HG03045 (cell line): Measurements from ENCODE around the gene HSF2BP.
"Not testable (repeated sequence)": the region's sequence is repeated elsewhere in the genome, so short reads cannot be mapped to it uniquely, and the experiment has no call there.

Experiments
- ATAC-seq: cut with Tn5 transposase; IDR thresholded peaks from one replicate; pipeline ENCODE4 v1.9.1; 2021; ENCODE audit warnings: mild to moderate bottlenecking, moderate library complexity; ENCODE audit not compliant: unreplicated experiment

The HSF2BP gene

DNA sequence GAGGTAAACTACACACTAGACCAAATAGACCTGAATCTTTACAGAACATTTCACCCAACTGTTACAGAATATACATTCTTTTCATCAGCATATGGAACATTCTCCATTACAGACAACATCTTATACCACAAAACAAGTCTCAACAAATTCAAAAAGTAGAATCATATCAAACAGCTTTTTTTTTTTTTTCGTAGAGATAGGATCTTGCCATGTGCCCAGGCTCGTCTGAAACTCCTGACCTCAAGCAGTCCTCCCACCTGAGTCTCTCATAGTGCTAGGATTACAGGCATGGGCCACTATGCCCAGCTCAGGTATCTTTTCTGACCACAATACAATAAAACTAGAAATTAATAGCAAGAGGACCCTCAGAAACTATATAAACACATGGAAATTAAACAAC, 36.5 kb downstream of the HSF2BP start:
- no peak for ATAC-seq

- no peak for ATAC-seq
These were observed 39.4 kb downstream of the HSF2BP start for GRCh38 chr21:43619856-43620255.

DNA sequence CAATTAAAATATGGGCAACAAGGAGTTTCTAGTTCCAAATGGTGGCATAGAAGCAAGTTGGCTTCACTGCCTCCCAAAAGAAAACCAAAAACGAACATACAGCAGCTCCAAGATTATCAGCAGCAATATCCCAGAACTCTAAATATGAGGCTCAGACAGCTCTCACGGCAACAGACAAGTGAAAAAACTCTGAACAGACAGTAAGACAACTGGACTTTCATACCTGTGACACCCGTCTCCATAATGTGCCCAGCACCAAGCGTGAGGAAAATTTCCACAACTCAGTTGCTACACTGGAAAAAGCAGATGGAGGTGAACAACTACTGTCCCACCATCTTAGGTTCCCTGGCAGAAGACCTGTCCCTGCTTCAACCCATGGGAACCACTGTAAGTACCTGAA, 39.9 kb downstream of the HSF2BP start:
- ATAC-seq = no peak

- ATAC-seq = no peak
These were observed 40.3 kb downstream of the HSF2BP start for GRCh38 chr21:43618940-43619339.

- not testable (repeated sequence) for ATAC-seq
These were observed 42.4 kb downstream of the HSF2BP start for GRCh38 chr21:43616861-43617260.

DNA sequence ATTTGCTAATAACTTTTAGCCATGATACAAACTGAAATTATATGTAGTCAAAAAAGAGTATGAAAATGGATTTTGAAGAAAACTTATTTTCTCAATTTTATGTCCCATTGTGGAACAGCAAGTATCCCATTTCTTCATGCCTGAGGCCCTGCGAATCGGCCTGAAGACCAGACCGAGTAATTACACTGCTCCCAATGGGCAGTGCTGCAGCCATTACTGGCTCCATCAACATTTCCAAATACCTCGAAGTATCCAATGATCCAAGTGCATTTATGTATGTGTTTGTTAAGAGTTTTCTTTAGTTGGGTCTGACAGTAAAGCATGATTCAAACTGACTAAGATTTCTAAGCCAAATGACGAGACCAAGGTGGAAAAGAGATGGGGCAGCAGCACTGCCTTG, 44.4 kb downstream of the HSF2BP start:
- ATAC-seq = no peak

DNA sequence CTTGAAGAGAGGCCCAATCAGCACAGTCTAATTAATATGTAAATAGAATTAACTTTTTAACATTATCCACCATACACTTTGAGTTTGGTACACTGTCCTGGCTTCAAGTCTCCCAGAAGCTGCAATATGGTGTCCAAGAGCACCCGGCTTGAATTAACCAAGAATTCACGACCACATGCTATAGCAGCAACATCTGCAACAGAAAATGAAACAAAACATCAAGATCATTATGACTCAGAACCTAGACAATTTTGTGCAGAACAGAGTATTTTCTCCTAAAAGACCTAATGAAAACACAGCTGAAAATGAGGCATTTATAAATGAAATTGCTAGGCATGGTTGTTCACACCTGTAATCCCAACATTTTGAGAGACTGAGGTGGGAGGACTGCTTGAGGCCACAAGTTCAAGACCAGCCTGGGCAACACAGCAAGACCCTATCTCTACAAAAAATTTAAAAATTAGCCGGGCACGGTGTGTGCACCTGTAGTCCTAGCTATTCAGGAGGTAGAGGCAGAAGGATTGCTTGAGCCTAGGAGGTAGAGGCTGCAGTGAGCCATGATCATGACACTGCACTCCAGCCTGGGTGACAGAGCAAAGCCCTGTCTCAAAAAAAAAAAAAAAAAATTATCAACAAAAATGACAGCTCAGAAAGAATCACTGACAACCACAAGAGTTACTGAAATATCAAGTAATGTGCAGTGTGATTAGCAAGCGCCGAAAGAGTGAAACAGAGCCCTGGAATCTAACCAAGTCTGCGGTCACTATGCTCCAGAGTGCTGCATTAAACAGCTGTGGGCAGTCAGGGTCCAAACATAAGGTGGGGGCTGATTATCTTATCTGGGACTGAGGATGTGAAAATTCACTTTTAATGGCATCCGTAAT, 45.3 kb downstream of the HSF2BP start:
- no peak for ATAC-seq

GRCh38 chr21:43611598-43612369, 47.5 kb downstream of the HSF2BP start:
- ATAC-seq = no peak

GRCh38 chr21:43609501-43610340, 49.6 kb downstream of the HSF2BP start:
- no peak for ATAC-seq

- no peak for ATAC-seq
These were observed 50.6 kb downstream of the HSF2BP start for GRCh38 chr21:43608664-43609063.

DNA sequence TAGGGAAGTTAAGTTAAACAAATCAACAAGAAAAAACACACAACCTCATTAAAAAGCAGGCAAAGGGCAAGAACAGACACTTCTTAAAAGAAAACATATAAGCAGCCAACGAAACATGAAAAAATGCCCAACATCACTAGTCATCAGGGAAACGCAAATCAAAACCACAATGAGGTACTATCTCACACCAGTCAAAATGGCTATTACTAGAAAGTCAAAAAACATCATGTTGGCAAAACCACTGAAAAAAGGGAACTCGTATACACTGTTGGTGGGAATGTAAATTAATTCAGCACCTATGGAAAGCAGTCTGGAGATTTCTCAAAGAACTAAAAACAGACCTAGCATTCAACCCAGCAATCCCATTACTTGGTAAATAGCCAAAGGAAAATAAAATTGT, 51.1 kb downstream of the HSF2BP start:
- ATAC-seq = no peak

DNA sequence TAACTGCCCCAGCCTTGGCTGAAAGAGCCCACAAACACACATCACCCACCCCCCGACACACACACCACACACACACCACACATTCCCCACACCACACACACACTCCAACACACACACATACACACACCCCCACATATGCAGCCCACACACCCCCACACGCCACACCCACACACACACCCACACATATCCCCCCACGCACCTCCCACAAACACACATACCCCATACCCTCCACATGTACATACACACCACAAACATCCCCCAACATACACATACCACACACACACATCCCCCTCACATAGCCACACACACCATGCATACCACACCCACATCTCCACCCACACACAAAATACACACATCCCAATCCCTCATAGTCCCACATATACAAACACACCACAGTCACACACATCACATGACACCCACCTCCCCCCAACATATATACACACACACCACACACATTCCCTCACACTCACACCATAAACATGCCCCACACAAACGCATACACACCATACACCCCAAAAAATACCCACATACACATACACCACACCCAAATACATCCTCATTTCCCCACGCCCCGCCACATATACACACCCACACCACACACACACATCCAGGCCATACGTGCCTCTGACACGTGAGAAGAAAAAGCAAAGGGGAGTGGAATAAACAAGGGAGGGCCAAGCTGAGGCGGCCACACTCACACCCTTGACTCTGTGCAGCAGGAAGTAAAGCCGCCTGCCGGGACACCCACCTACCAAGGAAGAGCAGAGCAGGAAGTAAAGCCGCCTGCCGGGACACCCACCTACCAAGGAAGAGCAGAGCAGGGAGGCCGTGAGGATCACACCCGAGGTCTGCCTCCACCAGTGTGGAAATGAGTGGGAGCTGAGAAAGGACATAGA, 53.7 kb downstream of the HSF2BP start:
- no peak for ATAC-seq

- no peak for ATAC-seq
These were observed 54.6 kb downstream of the HSF2BP start for GRCh38 chr21:43604505-43605204.

DNA sequence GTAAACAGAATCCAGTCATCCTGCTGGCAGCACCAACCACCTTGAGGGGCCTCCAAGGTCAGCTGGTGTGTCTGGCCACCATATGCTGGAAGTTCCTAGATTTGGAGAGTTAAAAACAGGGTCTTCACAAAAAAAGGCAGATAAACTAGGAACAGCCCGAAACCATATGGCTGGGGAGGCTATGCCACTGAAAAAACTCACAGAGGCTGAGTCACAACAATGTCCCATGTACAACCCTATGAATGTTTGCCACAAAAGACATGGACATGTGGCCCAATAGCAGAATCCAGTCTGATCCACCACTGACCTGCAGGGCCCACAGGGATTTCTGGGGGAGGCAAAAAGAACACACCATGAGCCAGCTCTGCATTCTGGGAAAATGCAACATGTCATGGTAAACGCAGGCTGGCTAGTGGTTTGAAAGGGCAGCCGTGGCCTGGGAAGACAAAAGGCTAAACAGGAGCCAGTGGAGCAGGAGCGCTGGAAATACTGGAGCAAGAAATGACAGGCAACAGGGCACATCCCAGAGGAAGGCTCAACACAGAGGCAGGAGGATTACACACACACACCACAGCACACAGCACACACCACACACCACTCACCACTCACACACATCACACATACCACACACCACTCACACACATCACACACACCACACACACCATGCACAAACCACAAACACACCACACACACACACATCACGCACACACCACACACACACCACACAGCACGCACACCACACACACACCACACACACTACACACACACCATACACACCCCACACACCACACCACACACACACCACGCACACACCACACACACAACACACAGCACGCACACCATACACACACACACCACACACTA, 55.4 kb downstream of the HSF2BP start:
- no peak for ATAC-seq

DNA sequence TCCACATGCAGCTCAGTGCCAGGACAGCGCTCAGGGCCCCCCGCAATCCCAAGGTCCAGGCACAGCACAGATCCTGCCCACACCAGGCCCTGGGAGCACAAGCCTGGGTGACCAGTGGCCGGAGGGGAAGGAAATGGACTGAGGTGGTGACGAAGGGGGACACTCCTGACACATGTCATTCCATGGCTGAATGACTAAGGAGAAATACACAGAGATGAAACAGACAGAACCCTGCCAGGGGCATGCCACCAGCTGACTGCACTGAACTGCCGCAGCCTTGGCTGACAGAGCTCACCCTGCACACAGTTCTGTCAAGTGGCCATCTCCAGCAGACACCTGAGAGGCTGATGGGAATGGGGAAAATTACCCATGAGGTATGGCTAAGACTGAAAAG, 56.1 kb downstream of the HSF2BP start:
- ATAC-seq = no peak

DNA sequence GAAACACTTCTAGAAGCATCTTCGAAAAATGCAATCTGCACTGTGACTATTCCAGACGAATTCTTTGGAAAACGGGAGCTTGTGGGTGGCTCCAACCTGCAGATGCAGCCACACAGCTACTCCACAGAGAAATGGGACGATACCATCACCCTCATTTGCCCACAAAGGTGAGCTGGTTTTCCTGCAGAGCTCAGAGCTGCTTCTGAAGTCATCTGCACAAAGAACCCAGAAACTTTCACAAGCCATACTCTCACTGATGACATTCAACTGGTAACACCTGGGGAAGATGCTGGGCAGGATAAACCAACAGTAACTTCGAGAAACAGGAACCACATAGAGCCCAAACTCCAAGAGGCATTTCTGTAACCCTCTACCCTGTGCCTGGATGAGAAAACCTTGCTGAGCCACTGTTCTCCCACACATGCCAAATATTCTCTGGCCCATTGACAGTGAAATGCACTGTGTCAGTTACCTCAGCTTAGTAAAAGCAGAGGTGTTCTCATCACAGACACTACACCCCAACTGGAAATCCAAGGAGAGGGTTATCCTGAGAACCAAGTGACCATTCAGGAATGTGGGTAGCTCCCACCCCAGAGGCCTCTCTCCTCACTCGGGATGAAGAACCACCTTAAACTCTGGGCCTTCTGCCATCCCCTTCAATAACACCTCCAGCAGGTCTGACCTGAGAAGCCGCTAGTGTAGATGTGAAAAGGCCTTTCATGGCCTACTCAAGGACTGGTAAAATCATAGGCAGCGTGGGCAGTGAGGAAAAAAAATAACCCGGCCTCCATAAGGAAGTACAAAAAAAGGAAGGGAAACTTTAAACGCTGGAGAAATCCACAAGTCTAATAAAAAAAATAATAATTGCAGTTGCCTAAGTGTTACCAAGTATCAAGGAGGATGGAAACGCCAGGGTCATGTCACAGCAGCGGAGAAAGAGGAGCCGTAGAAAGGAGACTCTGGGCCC, 56.7 kb downstream of the HSF2BP start:
- ATAC-seq = no peak

- no peak for ATAC-seq
These were observed 58.5 kb downstream of the HSF2BP start for GRCh38 chr21:43600642-43601402.
